ENCODE measurements around the gene DCAF10. TPM values are rescaled to one million over a fixed set of nuclear protein-coding genes. Genes with fewer than 3 reads are reported as not detected.

DCAF10 gene
- total and polyA plus RNA-seq, 2 of the 13 experiments (the other 11 are each of a cell fraction or from before 2014, with no cell fraction given), result 9.2 to 20.3 TPM

DNA sequence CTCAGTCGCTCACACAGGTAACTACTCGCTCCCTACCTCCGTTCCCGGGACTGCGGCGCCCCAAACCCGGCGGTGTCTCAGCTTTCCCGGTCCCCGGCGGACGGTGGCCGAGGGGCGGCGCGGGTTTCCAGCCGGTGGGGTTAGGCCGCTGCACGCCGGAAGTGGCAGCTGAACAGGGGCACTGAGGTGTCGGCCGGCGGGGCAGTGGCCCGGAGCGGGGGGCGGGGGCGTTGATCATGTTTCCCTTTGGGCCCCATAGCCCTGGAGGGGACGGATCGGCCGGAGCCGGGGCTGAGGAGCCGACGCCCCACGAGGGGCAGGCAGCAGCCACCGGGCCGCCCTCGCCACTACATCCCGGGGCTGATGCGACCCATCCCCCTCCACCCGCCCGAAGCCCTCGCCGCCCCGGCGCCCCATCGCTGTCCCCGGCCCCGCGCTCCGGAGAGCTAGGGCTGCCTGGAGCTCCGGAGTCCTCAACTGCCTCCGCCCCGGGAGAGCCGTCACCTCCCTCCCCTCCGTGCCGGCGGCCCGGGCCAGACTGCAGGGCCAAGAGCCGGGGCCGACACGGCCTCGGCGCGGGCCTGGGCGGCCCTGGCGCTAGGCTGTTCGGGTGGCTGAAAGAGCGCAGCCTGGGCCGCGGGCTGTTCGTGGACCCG lies at the start of gene DCAF10 (continued):
- TF ChIP-seq EED (CRISPR knock-in tag; IDR thresholded peaks at IDR 0.05) (peak; percentile 77; the same call in 1 of the 2 replicates), ZNF274 (CRISPR knock-in tag; IDR thresholded peaks at IDR 0.05) (no peak; the same call in 1 of the 2 replicates), ZNF629 (CRISPR knock-in tag; conservative IDR thresholded peaks at IDR 0.05) (peak; percentile 53; the same call in 1 of the 2 replicates), ZNF235 (CRISPR knock-in tag; IDR thresholded peaks at IDR 0.05; ENCODE audit: borderline replicate concordance) (peak; percentile 97), REPIN1 (CRISPR knock-in tag; IDR thresholded peaks at IDR 0.05; ENCODE audit: borderline replicate concordance, low read depth) (peak; percentile 99), NCOA2 (CRISPR knock-in tag; IDR thresholded peaks at IDR 0.05) (peak; percentile 77), ZNF879 (CRISPR knock-in tag; IDR thresholded peaks at IDR 0.05) (peak; percentile 6; the same call in 1 of the 2 replicates), ZSCAN31 (CRISPR knock-in tag; IDR thresholded peaks at IDR 0.05; ENCODE audit: low read depth) (peak; percentile 98), NFATC3 (CRISPR knock-in tag; IDR thresholded peaks at IDR 0.05) (0 out of 2 replicates have a peak, but pooled peaks have one; percentile 39), EZH2 (conservative IDR thresholded peaks at IDR 0.05; ENCODE audit: low read depth, low read length) (no peak), KDM5B (CRISPR knock-in tag; IDR thresholded peaks at IDR 0.05; ENCODE audit: borderline replicate concordance) (peak; percentile 97), NCOA1 (CRISPR knock-in tag; IDR thresholded peaks at IDR 0.05) (peak; percentile 59)
- TF ChIP-seq, protein P1, sequence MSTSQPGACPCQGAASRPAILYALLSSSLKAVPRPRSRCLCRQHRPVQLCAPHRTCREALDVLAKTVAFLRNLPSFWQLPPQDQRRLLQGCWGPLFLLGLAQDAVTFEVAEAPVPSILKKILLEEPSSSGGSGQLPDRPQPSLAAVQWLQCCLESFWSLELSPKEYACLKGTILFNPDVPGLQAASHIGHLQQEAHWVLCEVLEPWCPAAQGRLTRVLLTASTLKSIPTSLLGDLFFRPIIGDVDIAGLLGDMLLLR (CRISPR knock-in tag; IDR thresholded peaks at IDR 0.05), result peak; percentile 87
- TF ChIP-seq, protein P2, sequence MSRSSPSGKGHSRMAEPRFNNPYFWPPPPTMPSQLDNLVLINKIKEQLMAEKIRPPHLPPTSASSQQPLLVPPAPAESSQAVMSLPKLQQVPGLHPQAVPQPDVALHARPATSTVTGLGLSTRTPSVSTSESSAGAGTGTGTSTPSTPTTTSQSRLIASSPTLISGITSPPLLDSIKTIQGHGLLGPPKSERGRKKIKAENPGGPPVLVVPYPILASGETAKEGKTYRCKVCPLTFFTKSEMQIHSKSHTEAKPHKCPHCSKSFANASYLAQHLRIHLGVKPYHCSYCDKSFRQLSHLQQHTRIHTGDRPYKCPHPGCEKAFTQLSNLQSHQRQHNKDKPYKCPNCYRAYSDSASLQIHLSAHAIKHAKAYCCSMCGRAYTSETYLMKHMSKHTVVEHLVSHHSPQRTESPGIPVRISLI (CRISPR knock-in tag; IDR thresholded peaks at IDR 0.05; ENCODE audit: borderline replicate concordance), result 0 out of 2 replicates have a peak, but pooled peaks have one; percentile 67
- TF ChIP-seq, protein P3, sequence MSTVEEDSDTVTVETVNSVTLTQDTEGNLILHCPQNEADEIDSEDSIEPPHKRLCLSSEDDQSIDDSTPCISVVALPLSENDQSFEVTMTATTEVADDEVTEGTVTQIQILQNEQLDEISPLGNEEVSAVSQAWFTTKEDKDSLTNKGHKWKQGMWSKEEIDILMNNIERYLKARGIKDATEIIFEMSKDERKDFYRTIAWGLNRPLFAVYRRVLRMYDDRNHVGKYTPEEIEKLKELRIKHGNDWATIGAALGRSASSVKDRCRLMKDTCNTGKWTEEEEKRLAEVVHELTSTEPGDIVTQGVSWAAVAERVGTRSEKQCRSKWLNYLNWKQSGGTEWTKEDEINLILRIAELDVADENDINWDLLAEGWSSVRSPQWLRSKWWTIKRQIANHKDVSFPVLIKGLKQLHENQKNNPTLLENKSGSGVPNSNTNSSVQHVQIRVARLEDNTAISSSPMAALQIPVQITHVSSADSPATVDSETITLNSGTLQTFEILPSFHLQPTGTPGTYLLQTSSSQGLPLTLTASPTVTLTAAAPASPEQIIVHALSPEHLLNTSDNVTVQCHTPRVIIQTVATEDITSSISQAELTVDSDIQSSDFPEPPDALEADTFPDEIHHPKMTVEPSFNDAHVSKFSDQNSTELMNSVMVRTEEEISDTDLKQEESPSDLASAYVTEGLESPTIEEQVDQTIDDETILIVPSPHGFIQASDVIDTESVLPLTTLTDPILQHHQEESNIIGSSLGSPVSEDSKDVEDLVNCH (CRISPR knock-in tag; IDR thresholded peaks at IDR 0.05), result no peak
- TF ChIP-seq, protein P4, sequence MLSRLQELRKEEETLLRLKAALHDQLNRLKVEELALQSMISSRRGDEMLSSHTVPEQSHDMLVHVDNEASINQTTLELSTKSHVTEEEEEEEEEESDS (CRISPR knock-in tag; IDR thresholded peaks at IDR 0.05; ENCODE audit: borderline replicate concordance), result peak; percentile 87; the same call in 1 of the 2 replicates
- TF ChIP-seq, protein P5, sequence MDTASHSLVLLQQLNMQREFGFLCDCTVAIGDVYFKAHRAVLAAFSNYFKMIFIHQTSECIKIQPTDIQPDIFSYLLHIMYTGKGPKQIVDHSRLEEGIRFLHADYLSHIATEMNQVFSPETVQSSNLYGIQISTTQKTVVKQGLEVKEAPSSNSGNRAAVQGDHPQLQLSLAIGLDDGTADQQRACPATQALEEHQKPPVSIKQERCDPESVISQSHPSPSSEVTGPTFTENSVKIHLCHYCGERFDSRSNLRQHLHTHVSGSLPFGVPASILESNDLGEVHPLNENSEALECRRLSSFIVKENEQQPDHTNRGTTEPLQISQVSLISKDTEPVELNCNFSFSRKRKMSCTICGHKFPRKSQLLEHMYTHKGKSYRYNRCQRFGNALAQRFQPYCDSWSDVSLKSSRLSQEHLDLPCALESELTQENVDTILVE (CRISPR knock-in tag; IDR thresholded peaks at IDR 0.05), result peak; percentile 98
- TF ChIP-seq, protein P6, sequence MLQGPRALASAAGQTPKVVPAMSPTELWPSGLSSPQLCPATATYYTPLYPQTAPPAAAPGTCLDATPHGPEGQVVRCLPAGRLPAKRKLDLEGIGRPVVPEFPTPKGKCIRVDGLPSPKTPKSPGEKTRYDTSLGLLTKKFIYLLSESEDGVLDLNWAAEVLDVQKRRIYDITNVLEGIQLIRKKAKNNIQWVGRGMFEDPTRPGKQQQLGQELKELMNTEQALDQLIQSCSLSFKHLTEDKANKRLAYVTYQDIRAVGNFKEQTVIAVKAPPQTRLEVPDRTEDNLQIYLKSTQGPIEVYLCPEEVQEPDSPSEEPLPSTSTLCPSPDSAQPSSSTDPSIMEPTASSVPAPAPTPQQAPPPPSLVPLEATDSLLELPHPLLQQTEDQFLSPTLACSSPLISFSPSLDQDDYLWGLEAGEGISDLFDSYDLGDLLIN (CRISPR knock-in tag; IDR thresholded peaks at IDR 0.05; ENCODE audit: borderline replicate concordance), result no peak
- TF ChIP-seq, protein P7, sequence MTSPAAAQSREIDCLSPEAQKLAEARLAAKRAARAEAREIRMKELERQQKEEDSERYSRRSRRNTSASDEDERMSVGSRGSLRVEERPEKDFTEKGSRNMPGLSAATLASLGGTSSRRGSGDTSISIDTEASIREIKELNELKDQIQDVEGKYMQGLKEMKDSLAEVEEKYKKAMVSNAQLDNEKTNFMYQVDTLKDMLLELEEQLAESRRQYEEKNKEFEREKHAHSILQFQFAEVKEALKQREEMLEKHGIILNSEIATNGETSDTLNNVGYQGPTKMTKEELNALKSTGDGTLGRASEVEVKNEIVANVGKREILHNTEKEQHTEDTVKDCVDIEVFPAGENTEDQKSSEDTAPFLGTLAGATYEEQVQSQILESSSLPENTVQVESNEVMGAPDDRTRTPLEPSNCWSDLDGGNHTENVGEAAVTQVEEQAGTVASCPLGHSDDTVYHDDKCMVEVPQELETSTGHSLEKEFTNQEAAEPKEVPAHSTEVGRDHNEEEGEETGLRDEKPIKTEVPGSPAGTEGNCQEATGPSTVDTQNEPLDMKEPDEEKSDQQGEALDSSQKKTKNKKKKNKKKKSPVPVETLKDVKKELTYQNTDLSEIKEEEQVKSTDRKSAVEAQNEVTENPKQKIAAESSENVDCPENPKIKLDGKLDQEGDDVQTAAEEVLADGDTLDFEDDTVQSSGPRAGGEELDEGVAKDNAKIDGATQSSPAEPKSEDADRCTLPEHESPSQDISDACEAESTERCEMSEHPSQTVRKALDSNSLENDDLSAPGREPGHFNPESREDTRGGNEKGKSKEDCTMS (CRISPR knock-in tag; conservative IDR thresholded peaks at IDR 0.05), result no peak

Measured in HepG2 (cell line).